Measurements from ENCODE around the gene PPARG.
A peak's percentile ranks its signal among the peaks of the same experiment; 100 is the strongest.
"Not testable (repeated sequence)": the region's sequence is repeated elsewhere in the genome, so short reads cannot be mapped to it uniquely, and the experiment has no call there.

The PPARG gene

GRCh38 chr3:12288182-12289129 lies at the start of gene PPARG:
PPARG (plus strand) TSS chr3:12289070; CDS start chr3:12379712, 90,642 bp downstream.
- Histone ChIP-seq H3K27me3 (ENCODE audit: low read depth, low read length) (no peaks in the 10 kb centered on the region), H3K27ac (ENCODE audit: low read length) (peak within 1 kb of the TSS; percentile 62), H3K9me3 (ENCODE audit: control insufficient read depth in 1 of 2, low read length in 2 of 2) (no peaks in the 10 kb centered on the region), H3K4me3 (ENCODE audit: low read depth in 1 of 2, low read length in 2 of 2) (peak within 1 kb of the TSS; percentile 75 to 84), H3K4me1 (ENCODE audit: control insufficient read depth in 1 of 2, insufficient read depth in 2 of 2, low read length in 2 of 2) (peaks cover 0 to 8% of the 10 kb centered on the region in 2 donors), H3K36me3 (ENCODE audit: control insufficient read depth in 1 of 2, insufficient read depth in 2 of 2, low read length in 2 of 2) (no peaks in the 10 kb centered on the region)

DNA sequence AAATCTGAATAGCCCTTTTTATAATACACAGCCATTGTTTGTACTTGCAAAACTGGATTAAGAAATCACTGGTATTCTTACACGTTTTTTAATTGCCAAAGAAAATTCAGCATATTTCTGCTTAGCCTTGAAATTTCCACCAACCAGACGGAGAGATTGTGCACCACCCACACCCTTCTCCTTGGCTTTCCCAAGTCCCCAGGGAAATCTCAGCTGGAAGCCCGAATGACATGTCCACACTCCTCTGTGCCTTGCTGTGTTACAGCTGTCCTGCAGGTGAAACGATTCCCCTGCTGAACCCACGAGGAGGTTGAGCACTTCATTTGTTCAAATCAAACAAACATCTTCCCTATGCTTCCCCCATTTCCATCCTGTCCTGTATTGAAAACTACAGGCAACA lies 49.6 kb upstream of the PPARG start:
- no peak overlapping the region for H3K27ac ChIP-seq (ENCODE audit: low read length)
- no peaks in the 10 kb centered on the region for H3K36me3 ChIP-seq (ENCODE audit: control insufficient read depth in 1 of 2, insufficient read depth in 2 of 2, low read length in 2 of 2)
- H3K9me3 ChIP-seq (ENCODE audit: control insufficient read depth in 1 of 2, low read length in 2 of 2) = no peaks in the 10 kb centered on the region
- no peak overlapping the region for H3K4me3 ChIP-seq (ENCODE audit: low read depth in 1 of 2, low read length in 2 of 2)
- H3K4me1 ChIP-seq (ENCODE audit: control insufficient read depth in 1 of 2, insufficient read depth in 2 of 2, low read length in 2 of 2) = no peaks in the 10 kb centered on the region
- no peaks in the 10 kb centered on the region for H3K27me3 ChIP-seq (ENCODE audit: low read depth, low read length)

DNA sequence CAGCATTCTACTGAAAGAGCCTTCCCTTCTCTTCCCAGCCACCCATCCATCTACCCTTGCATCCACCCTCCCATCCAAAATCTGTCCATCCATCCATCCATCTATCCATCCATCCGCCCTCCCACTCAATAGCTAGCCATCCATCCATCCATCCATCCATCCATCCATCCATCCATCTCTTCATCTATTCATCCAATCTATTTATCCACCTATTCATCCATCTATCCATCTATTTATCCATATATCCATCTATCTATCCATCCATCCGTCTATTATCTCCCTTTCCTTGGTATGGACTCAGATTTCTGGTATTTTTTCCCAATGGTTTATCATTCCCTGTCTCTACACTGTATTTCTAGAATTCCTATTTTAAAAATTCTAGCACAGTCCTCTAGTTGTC lies 46.1 kb upstream of the PPARG start:
- H3K36me3 ChIP-seq (ENCODE audit: control insufficient read depth in 1 of 2, insufficient read depth in 2 of 2, low read length in 2 of 2) = no peaks in the 10 kb centered on the region
- H3K4me3 ChIP-seq (ENCODE audit: low read depth in 1 of 2, low read length in 2 of 2) = no peak overlapping the region
- H3K9me3 ChIP-seq (ENCODE audit: control insufficient read depth in 1 of 2, low read length in 2 of 2) = no peaks in the 10 kb centered on the region
- no peaks in the 10 kb centered on the region for H3K4me1 ChIP-seq (ENCODE audit: control insufficient read depth in 1 of 2, insufficient read depth in 2 of 2, low read length in 2 of 2)
- H3K27me3 ChIP-seq (ENCODE audit: low read depth, low read length) = no peaks in the 10 kb centered on the region
- no peak overlapping the region for H3K27ac ChIP-seq (ENCODE audit: low read length)

- H3K27me3 ChIP-seq (ENCODE audit: low read depth, low read length) = no peaks in the 10 kb centered on the region
- H3K36me3 ChIP-seq (ENCODE audit: control insufficient read depth in 1 of 2, insufficient read depth in 2 of 2, low read length in 2 of 2) = no peaks in the 10 kb centered on the region
- H3K9me3 ChIP-seq (ENCODE audit: control insufficient read depth in 1 of 2, low read length in 2 of 2) = peaks cover 0 to 6% of the 10 kb centered on the region in 2 donors
- H3K4me1 ChIP-seq (ENCODE audit: control insufficient read depth in 1 of 2, insufficient read depth in 2 of 2, low read length in 2 of 2) = no peaks in the 10 kb centered on the region
- H3K27ac ChIP-seq (ENCODE audit: low read length) = no peak overlapping the region
- no peak overlapping the region for H3K4me3 ChIP-seq (ENCODE audit: low read depth in 1 of 2, low read length in 2 of 2)
These were observed 42.2 kb upstream of the PPARG start for GRCh38 chr3:12246497-12247163.

GRCh38 chr3:12247411-12247810 lies 41.5 kb upstream of the PPARG start:
- no peaks in the 10 kb centered on the region for H3K27me3 ChIP-seq (ENCODE audit: low read depth, low read length)
- no peak overlapping the region for H3K27ac ChIP-seq (ENCODE audit: low read length)
- peaks cover 0 to 6% of the 10 kb centered on the region in 2 donors for H3K9me3 ChIP-seq (ENCODE audit: control insufficient read depth in 1 of 2, low read length in 2 of 2)

DNA sequence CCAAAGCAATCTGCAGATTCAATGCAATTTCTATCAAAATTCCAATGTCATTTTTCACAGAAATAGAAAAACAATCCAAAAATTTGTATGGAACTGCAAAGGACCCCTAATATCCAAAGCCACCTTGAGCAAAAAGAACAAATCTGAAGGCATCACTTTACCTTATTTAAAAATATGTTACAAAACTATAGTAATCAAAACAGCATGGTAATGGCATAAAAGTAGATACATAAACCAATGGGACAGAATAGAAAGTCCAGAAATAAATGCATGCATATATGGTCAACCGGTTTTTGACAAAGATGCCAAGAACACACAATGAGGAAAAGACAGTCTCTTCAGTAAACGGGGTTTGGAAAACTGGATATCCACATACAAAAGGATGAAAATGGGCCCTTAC lies 39.4 kb upstream of the PPARG start:
- H3K4me1 ChIP-seq (ENCODE audit: control insufficient read depth in 1 of 2, insufficient read depth in 2 of 2, low read length in 2 of 2) = no peaks in the 10 kb centered on the region
- no peak overlapping the region for H3K27ac ChIP-seq (ENCODE audit: low read length)

More at GRCh38 chr3:12247411-12247810, 41.5 kb upstream of the PPARG start:
- H3K4me3 ChIP-seq (ENCODE audit: low read depth in 1 of 2, low read length in 2 of 2) = no peak overlapping the region
- H3K36me3 ChIP-seq (ENCODE audit: control insufficient read depth in 1 of 2, insufficient read depth in 2 of 2, low read length in 2 of 2) = no peaks in the 10 kb centered on the region
- no peaks in the 10 kb centered on the region for H3K4me1 ChIP-seq (ENCODE audit: control insufficient read depth in 1 of 2, insufficient read depth in 2 of 2, low read length in 2 of 2)

DNA sequence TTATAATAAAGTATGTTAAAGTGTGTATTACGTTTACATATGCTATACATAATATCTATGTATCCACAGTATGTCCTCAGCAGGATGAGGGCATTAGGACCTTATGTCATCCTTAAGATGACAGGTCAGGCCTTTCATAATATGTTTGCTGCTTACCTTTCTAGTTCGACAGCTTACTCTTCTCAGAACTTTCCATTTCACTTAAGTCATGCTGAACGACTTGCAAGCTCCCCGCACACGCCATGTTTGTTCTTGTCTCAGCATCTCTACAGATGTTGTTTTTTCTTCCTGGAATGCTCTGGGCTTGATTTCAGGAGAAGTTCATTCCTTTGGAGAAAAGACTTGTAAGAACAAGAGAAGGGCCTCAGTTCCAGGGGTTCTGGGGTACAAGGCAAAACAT lies 36.0 kb upstream of the PPARG start:
- Histone ChIP-seq H3K27ac (ENCODE audit: low read length) (no peak overlapping the region), H3K4me1 (ENCODE audit: control insufficient read depth in 1 of 2, insufficient read depth in 2 of 2, low read length in 2 of 2) (no peaks in the 10 kb centered on the region), H3K36me3 (ENCODE audit: control insufficient read depth in 1 of 2, insufficient read depth in 2 of 2, low read length in 2 of 2) (no peaks in the 10 kb centered on the region), H3K9me3 (ENCODE audit: control insufficient read depth in 1 of 2, low read length in 2 of 2) (peaks cover 0 to 6% of the 10 kb centered on the region in 2 donors), H3K4me3 (ENCODE audit: low read depth in 1 of 2, low read length in 2 of 2) (no peak overlapping the region), H3K27me3 (ENCODE audit: low read depth, low read length) (no peaks in the 10 kb centered on the region)

More for the DNA sequence above, 39.4 kb upstream of the PPARG start:
- no peaks in the 10 kb centered on the region for H3K36me3 ChIP-seq (ENCODE audit: control insufficient read depth in 1 of 2, insufficient read depth in 2 of 2, low read length in 2 of 2)
- peaks cover 0 to 6% of the 10 kb centered on the region in 2 donors for H3K9me3 ChIP-seq (ENCODE audit: control insufficient read depth in 1 of 2, low read length in 2 of 2)
- no peak overlapping the region for H3K4me3 ChIP-seq (ENCODE audit: low read depth in 1 of 2, low read length in 2 of 2)
- H3K27me3 ChIP-seq (ENCODE audit: low read depth, low read length) = no peaks in the 10 kb centered on the region

- Histone ChIP-seq H3K4me1 (ENCODE audit: control insufficient read depth in 1 of 2, insufficient read depth in 2 of 2, low read length in 2 of 2) (no peaks in the 10 kb centered on the region), H3K9me3 (ENCODE audit: control insufficient read depth in 1 of 2, low read length in 2 of 2) (peaks cover 0 to 6% of the 10 kb centered on the region in 2 donors), H3K4me3 (ENCODE audit: low read depth in 1 of 2, low read length in 2 of 2) (no peak overlapping the region), H3K27ac (ENCODE audit: low read length) (no peak overlapping the region), H3K36me3 (ENCODE audit: control insufficient read depth in 1 of 2, insufficient read depth in 2 of 2, low read length in 2 of 2) (no peaks in the 10 kb centered on the region), H3K27me3 (ENCODE audit: low read depth, low read length) (no peaks in the 10 kb centered on the region)
These were observed 35.1 kb upstream of the PPARG start for GRCh38 chr3:12253516-12254343.

DNA sequence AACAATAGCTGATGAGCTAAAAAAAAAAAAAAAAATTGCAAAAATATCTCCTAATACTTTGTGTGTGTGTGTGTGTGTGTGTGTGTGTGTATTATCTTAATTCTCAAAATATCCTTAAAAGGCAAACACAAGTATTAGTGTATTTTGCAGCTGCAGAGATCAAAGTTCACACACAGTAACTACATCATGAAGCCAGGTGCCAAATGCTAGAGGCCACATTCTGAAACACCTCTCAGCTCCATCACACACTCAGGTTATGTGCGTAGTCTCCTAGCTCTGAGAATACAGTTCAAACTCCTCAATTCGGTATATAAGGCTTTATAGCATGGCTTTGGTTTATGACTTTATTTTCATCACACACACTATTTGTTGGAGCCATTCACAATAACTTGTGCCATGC lies 33.5 kb upstream of the PPARG start:
- no peaks in the 10 kb centered on the region for H3K36me3 ChIP-seq (ENCODE audit: control insufficient read depth in 1 of 2, insufficient read depth in 2 of 2, low read length in 2 of 2)
- H3K9me3 ChIP-seq (ENCODE audit: control insufficient read depth in 1 of 2, low read length in 2 of 2) = no peaks in the 10 kb centered on the region
- no peaks in the 10 kb centered on the region for H3K27me3 ChIP-seq (ENCODE audit: low read depth, low read length)
- H3K4me3 ChIP-seq (ENCODE audit: low read depth in 1 of 2, low read length in 2 of 2) = no peak overlapping the region
- no peaks in the 10 kb centered on the region for H3K4me1 ChIP-seq (ENCODE audit: control insufficient read depth in 1 of 2, insufficient read depth in 2 of 2, low read length in 2 of 2)
- H3K27ac ChIP-seq (ENCODE audit: low read length) = no peak overlapping the region

DNA sequence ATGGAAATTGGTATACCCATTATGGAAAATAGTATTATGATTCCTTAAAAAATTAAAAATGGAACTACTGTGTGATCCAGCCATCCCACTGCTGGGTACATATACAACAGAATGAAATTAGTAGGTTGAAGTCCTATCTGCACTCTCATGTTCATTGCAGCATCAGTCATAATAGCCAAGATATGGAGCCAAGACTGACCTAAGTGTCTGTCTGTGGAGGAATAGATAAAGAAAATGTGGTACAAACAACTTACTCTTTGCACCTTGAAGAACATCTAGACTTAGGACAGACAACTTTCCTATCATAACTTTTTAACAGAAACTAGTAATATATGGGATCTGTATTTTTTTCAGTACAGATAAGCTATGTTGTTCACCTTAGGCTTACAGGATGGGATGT lies 30.0 kb upstream of the PPARG start:
- no peak overlapping the region for H3K27ac ChIP-seq (ENCODE audit: low read length)
- H3K4me1 ChIP-seq (ENCODE audit: control insufficient read depth in 1 of 2, insufficient read depth in 2 of 2, low read length in 2 of 2) = no peaks in the 10 kb centered on the region
- H3K27me3 ChIP-seq (ENCODE audit: low read depth, low read length) = no peaks in the 10 kb centered on the region
- H3K36me3 ChIP-seq (ENCODE audit: control insufficient read depth in 1 of 2, insufficient read depth in 2 of 2, low read length in 2 of 2) = no peaks in the 10 kb centered on the region
- no peak overlapping the region for H3K4me3 ChIP-seq (ENCODE audit: low read depth in 1 of 2, low read length in 2 of 2)
- no peaks in the 10 kb centered on the region for H3K9me3 ChIP-seq (ENCODE audit: control insufficient read depth in 1 of 2, low read length in 2 of 2)

- H3K9me3 ChIP-seq (ENCODE audit: control insufficient read depth in 1 of 2, low read length in 2 of 2); H3K36me3 ChIP-seq (ENCODE audit: control insufficient read depth in 1 of 2, insufficient read depth in 2 of 2, low read length in 2 of 2); H3K4me1 ChIP-seq (ENCODE audit: control insufficient read depth in 1 of 2, insufficient read depth in 2 of 2, low read length in 2 of 2): not testable (repeated sequence)
These were observed 26.7 kb upstream of the PPARG start for GRCh38 chr3:12262173-12262572.

More at GRCh38 chr3:12262173-12262572, 26.7 kb upstream of the PPARG start:
- not testable (repeated sequence) for H3K27me3 ChIP-seq (ENCODE audit: low read depth, low read length); H3K27ac ChIP-seq (ENCODE audit: low read length); H3K4me3 ChIP-seq (ENCODE audit: low read depth in 1 of 2, low read length in 2 of 2)
